RKO (cell line): ENCODE measurements around the gene SLC26A6.

Source experiments
- DNase-seq: peaks from one replicate; pipeline ENCODE4 v3.0.0-alpha.2; 2016; ENCODE audit warnings: low spot score

The SLC26A6 gene

GRCh38 chr3:48599077-48599501, 36.2 kb downstream of the SLC26A6 start:
- DNase-seq: no peak

- no peak for DNase-seq
Observed at GRCh38 chr3:48598323-48599076, 36.8 kb downstream of the SLC26A6 start.

GRCh38 chr3:48597408-48597800, 37.9 kb downstream of the SLC26A6 start:
- DNase-seq: no peak

- no peak for DNase-seq
Observed at GRCh38 chr3:48596676-48597407, 38.4 kb downstream of the SLC26A6 start.

GRCh38 chr3:48596157-48596556, 39.1 kb downstream of the SLC26A6 start:
- DNase-seq: no peak

- peak; percentile 84 for DNase-seq
Observed at GRCh38 chr3:48595526-48596121, 39.6 kb downstream of the SLC26A6 start.

GRCh38 chr3:48595075-48595525, 40.2 kb downstream of the SLC26A6 start, which contains the start of gene COL7A1:
TSS of gene COL7A1 (minus strand) at chr3:48595329. CDS start at chr3:48595159, 170 bp downstream.
- no peak for DNase-seq

GRCh38 chr3:48594417-48595049, 40.7 kb downstream of the SLC26A6 start:
- DNase-seq: no peak

GRCh38 chr3:48593337-48593736, 41.9 kb downstream of the SLC26A6 start:
- DNase-seq: no peak

GRCh38 chr3:48592519-48593087, 42.7 kb downstream of the SLC26A6 start:
- DNase-seq: peak; percentile 14

- DNase-seq: no peak
Observed at GRCh38 chr3:48591886-48592518, 43.3 kb downstream of the SLC26A6 start.

GRCh38 chr3:48591436-48591835, 43.8 kb downstream of the SLC26A6 start:
- no peak for DNase-seq

- no peak for DNase-seq
Observed at GRCh38 chr3:48588230-48588629, 47.0 kb downstream of the SLC26A6 start.

- no peak for DNase-seq
Observed at GRCh38 chr3:48587686-48588085, 47.6 kb downstream of the SLC26A6 start.

- no peak for DNase-seq
Observed at GRCh38 chr3:48585411-48585810, 49.9 kb downstream of the SLC26A6 start.

- DNase-seq: no peak
Observed at GRCh38 chr3:48584836-48585235, 50.4 kb downstream of the SLC26A6 start.

- DNase-seq: no peak
Observed at GRCh38 chr3:48581621-48582481, 53.4 kb downstream of the SLC26A6 start.

- DNase-seq: no peak
Observed at GRCh38 chr3:48576647-48577046, 58.6 kb downstream of the SLC26A6 start.
